AG04449 (cell line): Measurements from ENCODE around the gene SWT1.
"Not testable (repeated sequence)": the region's sequence is repeated elsewhere in the genome, so short reads cannot be mapped to it uniquely, and the experiment has no call there.

Source experiments
- CTCF ChIA-PET: fragments of 350-600 bp; formaldehyde crosslinking; extraction: SDS; loops from one replicate; lab custom pipeline; 2021; ENCODE audit warnings: antibody characterized with exemption; lab: Yijun Ruan, JAX
- POLR2A ChIA-PET: fragments of 400-600, 350-600 bp; formaldehyde crosslinking; extraction: SDS; loops from one replicate; lab custom pipeline; 2020; ENCODE audit warnings: antibody characterized with exemption, inconsistent platforms; lab: Yijun Ruan, JAX
- DNase-seq: peaks from one replicate; pipeline ENCODE4 v3.0.0-alpha.2; 2010; ENCODE audit warnings: low read depth, low spot score
- H3K4me3 ChIP-seq: 2 replicates; pipeline ENCODE4 v1.5.1; 2011; ENCODE audit warnings: low read depth, mild to moderate bottlenecking, control low read depth, low read length
- CTCF ChIP-seq: IDR thresholded peaks from one replicate; pipeline ENCODE4 v1.5.1; 2011; ENCODE audit warnings: mild to moderate bottlenecking, moderate library complexity, low read length, control low read depth, inconsistent platforms; ENCODE audit not compliant: insufficient read depth; ENCODE audit errors: missing control alignments

Gene SWT1

GRCh38 chr1:185158800-185159199 lies 1.8 kb downstream of the SWT1 start:
- ChIA-PET CTCF (interaction anchor here (1.2 to 4.2 kb wide), 2 partner anchors 11 to 522 kb away, joined by 3 to 55 read pairs; no protein-coding TSS in a partner anchor), POLR2A (interaction anchor here (0.6 kb wide), 1 partner anchor 321 kb away, joined by 4 read pairs; no protein-coding TSS in a partner anchor)
- no peak overlapping the region for H3K4me3 ChIP-seq
- TF ChIP-seq CTCF: no peak
- no peak for DNase-seq

GRCh38 chr1:185159966-185160365 lies 3.0 kb downstream of the SWT1 start:
- no peak overlapping the region for H3K4me3 ChIP-seq
- DNase-seq: no peak
- TF ChIP-seq CTCF: no peak
- ChIA-PET CTCF (interaction anchor here (4.2 kb wide), 1 partner anchor 10 kb away, joined by 55 read pairs; no protein-coding TSS in a partner anchor), POLR2A (no interaction called here)

GRCh38 chr1:185162491-185162890 lies 5.5 kb downstream of the SWT1 start:
- DNase-seq: no peak
- TF ChIP-seq CTCF: no peak
- CTCF ChIA-PET: interaction anchor here (0.7 to 1.3 kb wide), 3 partner anchors 7 to 180 kb away, joined by 3 to 6 read pairs (median 5); no protein-coding TSS in a partner anchor
- H3K4me3 ChIP-seq: no peak overlapping the region
- POLR2A ChIA-PET: interaction anchor here (0.7 kb wide), 1 partner anchor 30 kb away, joined by 3 read pairs; no protein-coding TSS in a partner anchor

- POLR2A ChIA-PET: no interaction called here
These were observed 9.1 kb downstream of the SWT1 start for GRCh38 chr1:185166106-185166505.

GRCh38 chr1:185170291-185170848 lies 13.4 kb downstream of the SWT1 start:
- H3K4me3 ChIP-seq: no peak overlapping the region
- POLR2A ChIA-PET: no interaction called here
- TF ChIP-seq CTCF: peak; percentile 63
- CTCF ChIA-PET: interaction anchor here (0.6 to 10.1 kb wide), 60 partner anchors 8 to 1035 kb away, joined by 3 to 173 read pairs (median 4); partner anchors contain the start of genes EDEM3, NIBAN1, RNF2 and SWT1
- no peak for DNase-seq

More at GRCh38 chr1:185166106-185166505, 9.1 kb downstream of the SWT1 start:
- no peak for DNase-seq
- H3K4me3 ChIP-seq: no peak overlapping the region
- CTCF ChIA-PET: interaction anchor here (10.1 kb wide), 1 partner anchor 180 kb away, joined by 173 read pairs; no protein-coding TSS in a partner anchor
- TF ChIP-seq CTCF: no peak

- no peak overlapping the region for H3K4me3 ChIP-seq
- DNase-seq: no peak
- POLR2A ChIA-PET: no interaction called here
- CTCF ChIA-PET: no interaction called here
- no peak for TF ChIP-seq CTCF
These were observed 36.8 kb downstream of the SWT1 start for GRCh38 chr1:185193756-185194155.

GRCh38 chr1:185198712-185199111 lies 41.7 kb downstream of the SWT1 start:
- POLR2A ChIA-PET, DNase-seq, H3K4me3 ChIP-seq: not testable (repeated sequence)
- CTCF ChIA-PET: interaction anchor here (0.8 to 1.7 kb wide), 3 partner anchors 17 to 40 kb away, joined by 3 to 4 read pairs (median 4); no protein-coding TSS in a partner anchor
